RPMI7951 (cell line): ENCODE measurements around the gene KLHL21. TPM values are rescaled to one million over a fixed set of nuclear protein-coding genes. Genes with fewer than 3 reads are reported as not detected.

Experiments used
- DNase-seq: peaks from one replicate; pipeline ENCODE4 v3.0.0-alpha.2; 2012; ENCODE audit warnings: low read depth
- total RNA-seq: library from RNA; depleted of rRNA; stranded (reverse); fragments of >200 nt; shearing (Covaris generic); gene quantifications from 2 replicates; pipeline ENCODE4 v1.2.3, GENCODE V29; 2014

Gene KLHL21
- total RNA-seq, 1 experiment from 2014 or later = 11.1 TPM

GRCh38 chr1:6625584-6626149 is 23.0 kb upstream of the KLHL21 start:
- peak; percentile 44 for DNase-seq

- DNase-seq = peak; percentile 93
Observed at GRCh38 chr1:6624710-6625583, 22.3 kb upstream of the KLHL21 start, which contains the start of gene THAP3. Gene THAP3 (plus strand): TSS chr1:6624868. CDS start chr1:6625219, 351 bp downstream.

GRCh38 chr1:6623269-6623965 is 20.7 kb upstream of the KLHL21 start:
- no peak for DNase-seq

- DNase-seq = no peak
Observed at GRCh38 chr1:6622396-6623152, 19.9 kb upstream of the KLHL21 start.

- DNase-seq = no peak
Observed at GRCh38 chr1:6621429-6622391, 19.0 kb upstream of the KLHL21 start.

GRCh38 chr1:6619045-6619444 is 16.4 kb upstream of the KLHL21 start:
- DNase-seq = no peak

GRCh38 chr1:6614929-6615785 is 12.5 kb upstream of the KLHL21 start:
- no peak for DNase-seq

- peak; percentile 22 for DNase-seq
Observed at GRCh38 chr1:6614019-6614928, 11.6 kb upstream of the KLHL21 start.

GRCh38 chr1:6613361-6614018 is 10.8 kb upstream of the KLHL21 start, which contains the start of gene PHF13:
Gene PHF13 (plus strand): TSS chr1:6613731. CDS start chr1:6614067, 336 bp downstream.
- DNase-seq = peak; percentile 99

- peak; percentile 65 for DNase-seq
Observed at GRCh38 chr1:6612641-6613360, 10.1 kb upstream of the KLHL21 start.

GRCh38 chr1:6603915-6604558 is 1.4 kb upstream of the KLHL21 start:
- peak; percentile 80 for DNase-seq

- DNase-seq = peak; percentile 82
Observed at GRCh38 chr1:6603238-6603914, 707 bp upstream of the KLHL21 start.

- peak; percentile 63 for DNase-seq
Observed at GRCh38 chr1:6601923-6602668, 573 bp downstream of the KLHL21 start.

- DNase-seq = peak; percentile 95
Observed at GRCh38 chr1:6601049-6601922, 1.4 kb downstream of the KLHL21 start.
